BE2C (cell line): ENCODE measurements around the gene GSTA1.
"Not testable (repeated sequence)": the region's sequence is repeated elsewhere in the genome, so short reads cannot be mapped to it uniquely, and the experiment has no call there.

Experiments
- DNase-seq: peaks from one replicate; pipeline ENCODE4 v3.0.0-alpha.2; 2020
- H3K27me3 ChIP-seq: fragments of 250-450 bp; sonication (Bioruptor Pico); 2 replicates; pipeline ENCODE4 v1.5.1; 2020; ENCODE audit warnings: mild to moderate bottlenecking
- H3K36me3 ChIP-seq: fragments of 250-450 bp; sonication (Bioruptor Pico); 2 replicates; pipeline ENCODE4 v1.5.1; 2020; ENCODE audit warnings: mild to moderate bottlenecking
- H3K4me1 ChIP-seq: fragments of 250-450 bp; sonication (Bioruptor Pico); 2 replicates; pipeline ENCODE4 v1.5.1; 2020
- H3K4me3 ChIP-seq: 2 replicates; pipeline ENCODE4 v1.5.1; 2011; ENCODE audit warnings: low read depth, low read length
- H3K9me3 ChIP-seq: fragments of 250-450 bp; sonication (Bioruptor Pico); 2 replicates; pipeline ENCODE4 v1.5.1; 2020
- CTCF ChIP-seq: IDR thresholded peaks from 2 replicates; pipeline ENCODE4 v1.5.1; 2012; ENCODE audit warnings: mild to moderate bottlenecking, low read depth, low read length

The GSTA1 gene

GRCh38 chr6:52801188-52801841, 2.3 kb downstream of the GSTA1 start:
- Histone ChIP-seq H3K27me3 (no peaks in the 10 kb centered on the region), H3K4me3 (no peak overlapping the region), H3K9me3 (no peaks in the 10 kb centered on the region), H3K36me3 (no peaks in the 10 kb centered on the region), H3K4me1 (no peaks in the 10 kb centered on the region)
- no peak for TF ChIP-seq CTCF
- DNase-seq, result no peak

- H3K36me3 ChIP-seq, DNase-seq, H3K27me3 ChIP-seq, H3K4me3 ChIP-seq, H3K4me1 ChIP-seq, H3K9me3 ChIP-seq: not testable (repeated sequence)
Measured at GRCh38 chr6:52799272-52799671, 4.3 kb downstream of the GSTA1 start.

- not testable (repeated sequence) for H3K27me3 ChIP-seq
Measured at GRCh38 chr6:52794366-52794765, 9.2 kb downstream of the GSTA1 start.

GRCh38 chr6:52790861-52791260, 12.8 kb downstream of the GSTA1 start:
- DNase-seq, result no peak
- H3K9me3 ChIP-seq, result no peaks in the 10 kb centered on the region; the same call in 1 of the 2 replicates
- H3K4me1 ChIP-seq, result no peaks in the 10 kb centered on the region
- no peak for TF ChIP-seq CTCF
- no peak overlapping the region for H3K4me3 ChIP-seq
- no peaks in the 10 kb centered on the region for H3K27me3 ChIP-seq
- no peaks in the 10 kb centered on the region for H3K36me3 ChIP-seq

More at GRCh38 chr6:52794366-52794765, 9.2 kb downstream of the GSTA1 start:
- H3K4me1 ChIP-seq, H3K36me3 ChIP-seq, H3K9me3 ChIP-seq, H3K4me3 ChIP-seq, DNase-seq: not testable (repeated sequence)

- H3K9me3 ChIP-seq, result not testable (repeated sequence)
Measured at GRCh38 chr6:52789658-52790057, 14.0 kb downstream of the GSTA1 start.

GRCh38 chr6:52788478-52788877, 15.1 kb downstream of the GSTA1 start:
- no peak for DNase-seq
- Histone ChIP-seq H3K4me1 (no peaks in the 10 kb centered on the region), H3K4me3 (no peak overlapping the region), H3K27me3 (no peaks in the 10 kb centered on the region), H3K9me3 (no peaks in the 10 kb centered on the region; the same call in 1 of the 2 replicates), H3K36me3 (no peaks in the 10 kb centered on the region)
- TF ChIP-seq CTCF, result no peak

More at GRCh38 chr6:52789658-52790057, 14.0 kb downstream of the GSTA1 start:
- H3K36me3 ChIP-seq, H3K4me1 ChIP-seq, H3K4me3 ChIP-seq, DNase-seq, H3K27me3 ChIP-seq: not testable (repeated sequence)

- Histone ChIP-seq H3K27me3 (no peaks in the 10 kb centered on the region), H3K36me3 (no peaks in the 10 kb centered on the region), H3K4me1 (no peaks in the 10 kb centered on the region), H3K9me3 (no peaks in the 10 kb centered on the region; the same call in 1 of the 2 replicates), H3K4me3 (no peak overlapping the region)
- no peak for DNase-seq
- TF ChIP-seq CTCF, result no peak
Measured at GRCh38 chr6:52787917-52788316, 15.7 kb downstream of the GSTA1 start.
